GM03348 (cell line): ENCODE results near the gene MEGF9.
"Not testable (repeated sequence)": the region's sequence is repeated elsewhere in the genome, so short reads cannot be mapped to it uniquely, and the experiment has no call there.

Experiments
- DNase-seq: peaks from one replicate; pipeline ENCODE4 v3.0.0; 2012; ENCODE audit warnings: low spot score

MEGF9 gene

DNA sequence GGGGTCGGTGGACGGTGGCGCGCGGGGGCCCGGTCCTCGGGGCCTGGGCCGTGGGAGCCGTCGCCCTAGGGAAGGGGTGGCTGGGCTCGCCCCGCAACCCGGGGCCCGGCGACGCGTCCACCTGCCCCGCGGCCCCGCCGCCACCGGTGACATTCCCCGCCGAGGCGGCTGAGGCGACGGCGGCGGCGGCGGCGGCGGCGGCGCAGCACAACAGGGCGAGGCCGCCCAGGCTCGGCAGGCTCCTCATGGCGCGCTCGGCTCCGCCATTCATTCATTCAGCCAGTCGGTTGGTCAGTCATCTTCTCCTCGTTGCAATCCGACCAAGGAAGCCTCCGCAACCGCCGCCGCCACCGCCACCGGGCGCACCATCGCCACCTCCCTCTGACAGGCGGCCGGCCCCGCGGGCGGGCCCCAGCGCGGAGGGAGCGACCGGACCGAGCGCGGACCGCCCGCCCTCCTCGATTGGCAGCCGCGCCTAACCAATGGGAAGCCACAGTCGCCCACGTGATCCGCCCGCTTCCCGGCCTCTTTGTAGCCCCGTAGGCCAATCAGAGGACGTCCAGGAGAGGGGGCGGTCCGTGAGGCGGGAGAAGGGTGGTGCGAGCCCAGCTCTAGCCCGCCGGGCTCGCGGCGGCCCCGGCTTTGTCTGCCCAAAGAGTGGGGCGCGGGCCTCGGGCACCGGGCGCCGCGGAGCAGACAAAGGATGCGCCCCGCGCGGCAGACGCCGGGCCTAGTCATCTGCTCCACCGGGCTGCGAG lies at the start of gene MEGF9:
Gene MEGF9 (minus strand): TSS at position 383 of the 758 bp plus-strand sequence. CDS start 112 bp downstream, at position 271.
- peak; percentile 99 for DNase-seq

GRCh38 chr9:120761006-120761405 lies 46.7 kb upstream of the MEGF9 start:
- DNase-seq, result no peak

DNA sequence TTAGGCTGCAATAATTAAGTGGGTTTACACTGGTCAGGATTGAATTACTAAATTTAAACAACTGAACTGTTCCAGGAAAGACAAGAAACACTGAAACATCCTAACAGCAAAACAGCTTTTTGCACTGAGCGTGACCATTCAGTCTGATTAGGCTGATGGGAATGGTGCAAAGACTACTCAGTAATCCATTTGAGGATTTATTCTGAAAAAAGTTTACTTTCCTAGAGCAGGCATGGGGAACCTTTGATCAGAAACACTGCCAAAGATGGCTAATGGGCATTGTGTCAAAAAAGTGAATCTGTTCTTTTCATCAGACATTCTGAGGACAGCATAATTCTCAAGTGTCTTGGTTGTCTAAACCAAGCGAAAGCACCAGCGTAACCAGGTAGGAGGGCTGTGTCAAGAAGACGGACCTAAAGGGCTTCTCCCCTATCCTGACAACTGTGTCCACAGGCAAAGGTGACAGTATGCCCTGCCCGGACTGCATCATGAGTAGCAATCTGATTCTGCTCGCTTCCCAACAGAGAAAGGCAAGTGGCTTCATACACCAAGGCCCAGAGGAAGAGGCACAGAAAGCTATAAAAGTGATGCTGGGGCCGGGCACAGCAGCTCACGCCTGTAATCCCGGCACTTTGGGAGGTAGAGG lies 45.6 kb upstream of the MEGF9 start:
- no peak for DNase-seq

DNA sequence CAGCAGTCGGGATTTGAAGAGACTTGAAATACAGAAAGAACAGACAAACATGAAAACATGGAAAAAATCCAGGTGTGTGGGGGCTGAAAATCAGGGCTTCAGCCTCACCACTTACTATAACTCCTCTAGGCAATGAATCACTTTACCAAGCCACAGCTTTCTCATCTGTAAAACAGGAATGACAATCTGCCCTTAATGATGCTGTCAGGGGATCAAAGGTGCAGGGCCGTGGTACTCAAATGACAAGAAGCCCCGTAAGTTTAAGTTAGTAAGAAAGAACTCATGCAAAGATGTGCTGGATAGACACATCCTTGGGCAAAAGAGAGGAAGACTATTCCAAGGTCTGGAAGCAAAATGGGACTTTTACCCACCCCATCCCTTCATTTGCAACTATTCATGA lies 44.3 kb upstream of the MEGF9 start:
- no peak for DNase-seq

GRCh38 chr9:120757026-120757913 lies 43.0 kb upstream of the MEGF9 start:
- no peak for DNase-seq

DNA sequence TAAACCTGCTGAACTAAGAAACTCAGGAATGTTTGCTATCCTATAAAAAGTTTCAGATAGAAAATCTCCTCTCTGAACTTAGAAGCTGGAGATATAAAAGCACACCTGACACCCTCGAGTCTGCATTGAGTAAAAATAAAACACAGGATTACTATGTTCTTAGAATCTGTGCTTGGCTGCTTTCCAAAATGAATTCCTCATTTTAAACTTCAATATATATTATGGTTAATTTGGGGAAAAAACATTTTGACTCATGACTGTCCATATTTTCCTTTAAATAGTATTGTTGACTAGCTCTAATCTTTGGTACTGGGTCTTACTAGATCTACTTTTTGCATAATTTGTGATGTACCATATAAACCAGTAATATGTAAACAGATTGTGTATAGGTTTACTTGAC lies 42.3 kb upstream of the MEGF9 start:
- DNase-seq, result no peak

- peak; percentile 79 for DNase-seq
These were observed 41.7 kb upstream of the MEGF9 start for GRCh38 chr9:120755810-120756434.

- DNase-seq, result no peak
These were observed 40.8 kb upstream of the MEGF9 start for GRCh38 chr9:120755044-120755443.

DNA sequence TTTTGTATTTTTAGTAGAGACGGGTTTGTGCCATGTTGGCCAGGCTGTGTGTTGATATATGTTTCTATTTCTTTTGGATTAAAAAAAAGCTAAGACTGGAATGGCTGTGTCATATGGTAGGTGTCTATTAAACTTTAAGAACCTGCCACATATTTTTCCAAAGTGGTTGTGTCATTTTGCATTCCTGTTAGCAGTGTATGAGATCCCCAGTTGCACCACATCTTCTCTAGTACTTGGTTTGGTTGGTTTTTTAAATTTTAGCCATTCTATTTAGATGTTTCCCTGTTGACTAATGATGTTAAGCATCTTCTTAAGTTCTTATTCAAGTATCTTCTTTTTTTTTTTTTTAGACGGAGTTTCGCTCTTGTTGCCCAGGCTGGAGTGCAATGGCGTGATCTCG lies 36.2 kb upstream of the MEGF9 start:
- DNase-seq, result no peak

DNA sequence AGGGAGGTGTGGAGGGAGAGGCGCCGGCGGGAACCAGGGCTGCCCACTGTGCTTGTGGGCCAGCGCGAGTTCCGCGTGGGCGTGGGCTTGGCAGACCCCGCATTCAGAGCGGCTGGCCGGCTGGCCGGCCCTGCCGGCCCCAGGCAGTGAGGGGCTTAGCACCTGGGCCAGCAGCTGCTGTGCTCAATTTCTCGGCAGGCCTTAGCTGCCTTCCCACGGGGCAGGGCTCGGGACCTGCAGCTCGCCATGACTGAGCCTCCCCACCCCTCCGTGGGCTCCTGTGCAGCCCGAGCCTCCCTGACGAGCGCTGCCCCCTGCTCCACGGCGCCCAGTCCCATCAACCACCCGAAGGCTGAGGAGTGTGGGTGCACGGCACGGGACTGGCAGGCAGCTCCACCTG lies 32.1 kb upstream of the MEGF9 start:
- DNase-seq, result not testable (repeated sequence)

DNA sequence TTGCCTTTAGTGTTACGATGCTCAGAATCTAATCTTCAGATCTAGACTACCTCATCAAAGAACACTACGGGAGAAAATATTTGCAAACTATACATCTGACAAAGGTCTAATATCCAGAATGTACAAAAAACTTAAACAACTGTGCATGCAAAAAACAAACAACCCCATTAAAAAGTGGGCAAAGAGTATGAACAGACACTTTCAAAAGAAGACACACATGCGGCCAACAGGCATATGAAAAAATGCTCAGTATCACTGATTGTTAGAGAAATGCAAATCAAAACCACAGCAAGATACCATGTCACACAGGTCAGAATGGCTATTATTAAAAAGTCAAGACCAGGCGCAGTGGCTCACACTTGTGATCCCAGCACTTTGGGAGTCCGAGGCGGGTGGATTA lies 31.0 kb upstream of the MEGF9 start:
- no peak for DNase-seq

- peak; percentile 64 for DNase-seq
These were observed 28.7 kb upstream of the MEGF9 start for GRCh38 chr9:120742951-120743416.

DNA sequence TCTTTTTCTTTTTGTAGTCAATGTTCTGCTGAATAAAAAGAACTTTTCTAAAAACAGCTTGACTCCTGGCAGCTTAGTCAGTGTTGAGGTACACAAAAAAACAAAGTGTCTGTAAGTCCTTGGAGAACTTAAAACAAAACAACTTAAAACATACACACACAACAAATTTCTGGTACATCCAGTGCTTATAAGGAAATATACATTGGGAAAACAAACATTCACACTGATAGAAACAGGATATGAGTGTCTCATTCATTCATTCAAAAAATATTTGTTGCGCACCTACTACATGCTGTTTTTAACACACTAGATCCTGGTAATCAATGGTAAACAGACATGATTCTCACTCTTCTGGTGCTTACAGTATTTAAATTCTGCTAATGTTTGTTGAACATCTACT lies 27.4 kb upstream of the MEGF9 start:
- DNase-seq, result no peak

- DNase-seq, result no peak
These were observed 26.9 kb upstream of the MEGF9 start for GRCh38 chr9:120741191-120741590.

GRCh38 chr9:120740132-120740531 lies 25.9 kb upstream of the MEGF9 start:
- DNase-seq, result no peak

DNA sequence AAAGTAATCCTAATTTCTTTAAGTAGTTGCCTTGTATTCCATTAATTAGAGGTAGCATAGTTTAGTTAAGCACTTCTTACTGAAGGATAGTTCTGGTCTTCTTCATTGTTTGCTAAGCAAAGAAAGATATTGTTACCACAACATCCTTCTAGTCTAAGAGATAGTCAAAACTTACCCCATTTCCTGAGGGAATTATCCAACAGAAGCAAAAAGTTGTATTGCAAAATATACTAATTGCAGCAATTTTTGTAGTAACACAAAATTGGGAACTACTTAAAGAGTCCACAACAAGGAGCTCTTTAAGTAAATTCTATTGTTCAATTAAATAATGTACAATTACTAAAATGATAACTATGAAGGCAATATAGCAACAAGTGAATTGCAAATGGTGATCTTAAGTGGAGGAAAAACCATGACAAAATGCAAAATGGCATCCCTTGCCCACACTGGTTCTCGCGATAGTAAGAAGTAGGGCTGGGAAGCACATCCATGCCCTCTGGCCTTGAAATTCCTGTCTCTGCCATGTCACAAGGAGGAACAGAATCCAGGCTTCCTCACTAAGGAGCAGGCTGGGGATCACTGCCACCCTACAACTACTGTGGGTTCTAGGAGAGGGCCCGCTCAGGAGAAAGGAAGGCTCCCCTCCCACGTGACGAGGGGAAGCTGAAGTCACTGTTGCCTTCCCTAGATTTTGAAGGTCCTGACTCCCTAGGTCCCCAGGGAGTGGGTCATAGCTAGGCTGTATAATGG lies 23.3 kb upstream of the MEGF9 start:
- DNase-seq, result no peak

DNA sequence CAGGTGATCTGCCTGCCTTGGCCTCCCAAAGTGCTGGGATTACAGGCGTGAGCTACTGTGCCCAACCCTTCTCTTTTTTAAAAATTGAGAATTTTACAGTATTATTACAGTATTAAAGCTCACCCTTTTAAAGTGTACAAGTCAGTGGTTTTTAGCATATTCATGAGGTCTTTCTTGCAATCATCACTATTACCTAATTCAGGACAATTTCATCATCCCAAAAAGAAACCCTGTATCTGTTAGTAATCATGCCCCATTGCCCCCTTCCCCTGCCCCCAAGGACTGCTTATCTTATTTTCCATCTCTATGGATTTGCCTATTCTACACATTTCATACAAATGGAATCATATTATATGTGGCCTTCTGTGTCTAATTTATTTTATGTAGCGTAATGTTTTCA lies 22.6 kb upstream of the MEGF9 start:
- DNase-seq, result no peak

- peak; percentile 41 for DNase-seq
These were observed 21.3 kb upstream of the MEGF9 start for GRCh38 chr9:120735415-120736126.

DNA sequence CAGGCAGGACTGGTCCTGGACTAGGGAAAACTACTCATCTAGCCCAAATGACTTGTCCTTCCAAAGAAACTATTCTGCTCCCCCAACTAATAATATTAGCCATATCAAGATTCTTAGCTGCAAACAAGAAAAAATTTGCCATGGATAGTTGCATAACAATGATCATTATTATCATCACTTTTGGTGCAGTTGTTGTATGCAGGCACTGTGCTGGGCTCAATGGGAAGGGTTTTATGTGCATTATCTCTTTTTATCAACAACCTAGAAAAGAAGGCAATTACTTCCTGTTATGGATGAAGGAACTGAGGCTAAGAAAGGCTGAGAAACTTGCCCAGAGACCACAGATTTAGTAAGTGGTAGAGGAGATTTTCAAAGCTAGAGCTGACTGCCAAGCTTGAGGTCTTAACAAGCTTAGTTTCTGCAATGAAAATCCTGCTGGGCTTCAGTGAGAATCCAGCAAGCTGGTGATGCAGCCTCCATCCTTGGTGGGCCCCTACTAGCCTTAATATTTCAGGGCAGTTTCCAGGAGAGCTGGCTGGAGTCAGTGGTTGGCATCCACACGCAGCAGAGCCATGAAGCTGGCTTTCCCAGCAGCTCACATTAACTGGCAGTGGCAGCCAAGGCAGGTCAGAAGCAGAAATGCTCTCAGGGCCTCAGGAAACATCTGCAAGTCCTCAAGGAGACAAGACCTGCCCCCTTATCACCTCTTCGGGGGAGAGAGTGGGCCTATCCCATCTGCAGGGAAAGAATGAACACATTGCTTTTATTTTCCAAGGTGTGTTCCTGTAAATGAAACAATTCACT lies 20.5 kb upstream of the MEGF9 start:
- DNase-seq, result no peak

GRCh38 chr9:120733190-120733589 lies 18.9 kb upstream of the MEGF9 start:
- DNase-seq, result peak; percentile 46
